ENCODE data around the gene C1orf56.

DNA sequence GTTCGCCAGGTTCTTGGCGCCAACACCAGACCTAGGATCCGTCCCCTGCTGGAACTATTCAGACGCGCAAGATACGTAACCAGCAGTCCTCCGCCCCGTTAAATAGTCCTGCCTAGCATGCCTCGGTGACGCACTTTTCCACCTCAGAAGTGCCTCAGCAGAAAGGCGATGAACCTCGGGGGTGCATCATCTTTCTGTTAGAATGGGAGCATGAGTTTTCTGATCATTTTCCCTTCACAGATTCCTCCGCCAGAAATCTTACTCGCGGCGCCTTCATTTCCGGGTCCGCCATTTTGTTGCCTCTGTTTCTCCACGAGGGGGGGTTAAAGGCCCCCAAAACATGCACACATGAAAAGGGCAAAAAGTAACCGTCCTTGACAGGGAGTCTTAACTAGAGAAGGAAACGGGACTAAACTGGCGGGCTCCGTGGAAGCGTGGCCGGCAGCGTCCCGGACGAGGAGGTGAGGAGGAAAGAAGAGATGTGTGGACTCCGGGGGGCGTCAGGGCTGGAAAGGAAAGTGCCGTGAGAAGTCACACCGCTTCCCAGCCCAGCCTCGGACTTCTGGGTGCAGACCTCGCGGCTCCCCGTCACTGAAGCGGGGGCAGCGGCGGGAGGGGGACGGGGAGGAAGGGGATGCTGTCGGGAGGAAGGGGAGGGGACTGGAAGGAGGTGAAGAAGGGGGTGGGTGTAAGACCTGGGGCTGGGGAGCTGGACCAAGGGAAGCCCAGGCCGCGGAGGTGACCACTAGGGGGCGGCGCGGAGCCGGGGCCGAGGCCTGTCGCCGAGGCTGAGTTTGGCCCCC is 23.1 kb downstream of the C1orf56 start, which contains the start of gene GABPB2:
- TF ChIP-seq POLR2A (IDR thresholded peaks at IDR 0.05) (peak; percentile 47 to 51), EP300 (IDR thresholded peaks at IDR 0.05) (peak; percentile 20), POLR2AphosphoS5 (IDR thresholded peaks at IDR 0.05) (peak; percentile 81)
- TF ChIP-seq, protein P1, sequence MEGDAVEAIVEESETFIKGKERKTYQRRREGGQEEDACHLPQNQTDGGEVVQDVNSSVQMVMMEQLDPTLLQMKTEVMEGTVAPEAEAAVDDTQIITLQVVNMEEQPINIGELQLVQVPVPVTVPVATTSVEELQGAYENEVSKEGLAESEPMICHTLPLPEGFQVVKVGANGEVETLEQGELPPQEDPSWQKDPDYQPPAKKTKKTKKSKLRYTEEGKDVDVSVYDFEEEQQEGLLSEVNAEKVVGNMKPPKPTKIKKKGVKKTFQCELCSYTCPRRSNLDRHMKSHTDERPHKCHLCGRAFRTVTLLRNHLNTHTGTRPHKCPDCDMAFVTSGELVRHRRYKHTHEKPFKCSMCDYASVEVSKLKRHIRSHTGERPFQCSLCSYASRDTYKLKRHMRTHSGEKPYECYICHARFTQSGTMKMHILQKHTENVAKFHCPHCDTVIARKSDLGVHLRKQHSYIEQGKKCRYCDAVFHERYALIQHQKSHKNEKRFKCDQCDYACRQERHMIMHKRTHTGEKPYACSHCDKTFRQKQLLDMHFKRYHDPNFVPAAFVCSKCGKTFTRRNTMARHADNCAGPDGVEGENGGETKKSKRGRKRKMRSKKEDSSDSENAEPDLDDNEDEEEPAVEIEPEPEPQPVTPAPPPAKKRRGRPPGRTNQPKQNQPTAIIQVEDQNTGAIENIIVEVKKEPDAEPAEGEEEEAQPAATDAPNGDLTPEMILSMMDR (IDR thresholded peaks at IDR 0.05) = peak; percentile 74 to 96 (median 88)
